ENCODE results near the gene SMYD2. TPM values are rescaled to one million over a fixed set of nuclear protein-coding genes. Genes with fewer than 3 reads are reported as not detected.

Gene SMYD2
- total and polyA plus RNA-seq, 2 of the 8 experiments (the other 6 are each of a cell fraction or from before 2014, with no cell fraction given), result 3.0 to 5.2 TPM

GRCh38 chr1:214271995-214272731 lies 8.8 kb upstream of the SMYD2 start (continued):
- TF ChIP-seq RNF2 (IDR thresholded peaks at IDR 0.05; ENCODE audit: borderline replicate concordance, low read depth, low read length, missing control alignments, poor library complexity, severe bottlenecking) (no peak), HDAC6 (IDR thresholded peaks at IDR 0.05; ENCODE audit: low read depth, low read length) (no peak), KDM4A (IDR thresholded peaks at IDR 0.05; ENCODE audit: low read depth, low read length, severe bottlenecking) (no peak), GABPA (IDR thresholded peaks at IDR 0.05; ENCODE audit: borderline replicate concordance, insufficient read depth, low read length) (no peak), BACH1 (IDR thresholded peaks at IDR 0.05; ENCODE audit: low read length) (no peak), CEBPB (IDR thresholded peaks at IDR 0.05; ENCODE audit: low read depth, low read length) (no peak), JUN (IDR thresholded peaks at IDR 0.05; ENCODE audit: low read depth, low read length) (no peak), KDM1A (IDR thresholded peaks at IDR 0.05; ENCODE audit: borderline replicate concordance, low read length) (no peak)

Data from H1 (cell line).